SKM-1 treated with dmso at 0.1 percent for 144 hours (cell line): Measurements from ENCODE around the gene BOLA2B.
"Not testable (repeated sequence)": the region's sequence is repeated elsewhere in the genome, so short reads cannot be mapped to it uniquely, and the experiment has no call there.

Source experiments
- DNase-seq: peaks from one replicate; lab custom pipeline; 2025; ENCODE audit not compliant: unreplicated experiment; lab: John Stamatoyannopoulos, UW

The BOLA2B gene

GRCh38 chr16:30184891-30185682, 8.4 kb downstream of the BOLA2B start:
- peak; percentile 62 for DNase-seq

GRCh38 chr16:30184096-30184890, 9.2 kb downstream of the BOLA2B start:
- peak; percentile 88 for DNase-seq

- peak; percentile 86 for DNase-seq
These were observed 10.0 kb downstream of the BOLA2B start, which contains the start of gene CORO1A for GRCh38 chr16:30183233-30184095. CORO1A (plus strand) TSS chr16:30183602; CDS start chr16:30185210, 1,608 bp downstream.

- DNase-seq, result no peak
These were observed 12.7 kb downstream of the BOLA2B start for GRCh38 chr16:30180741-30181140.

GRCh38 chr16:30179931-30180330, 13.5 kb downstream of the BOLA2B start:
- no peak for DNase-seq

- DNase-seq, result no peak
These were observed 14.3 kb downstream of the BOLA2B start for GRCh38 chr16:30179195-30179594.

- DNase-seq, result not testable (repeated sequence)
These were observed 16.6 kb downstream of the BOLA2B start for GRCh38 chr16:30176876-30177275.

- DNase-seq, result no peak
These were observed 20.4 kb downstream of the BOLA2B start for GRCh38 chr16:30173054-30173453.

- not testable (repeated sequence) for DNase-seq
These were observed 23.3 kb downstream of the BOLA2B start for GRCh38 chr16:30170145-30170544.

- DNase-seq, result not testable (repeated sequence)
These were observed 24.1 kb downstream of the BOLA2B start for GRCh38 chr16:30169416-30169815.

GRCh38 chr16:30168746-30169145, 24.7 kb downstream of the BOLA2B start:
- not testable (repeated sequence) for DNase-seq

GRCh38 chr16:30166202-30166902, 27.1 kb downstream of the BOLA2B start:
- DNase-seq, result peak; percentile 99

- DNase-seq, result no peak
These were observed 29.9 kb downstream of the BOLA2B start for GRCh38 chr16:30163538-30163937.

GRCh38 chr16:30157214-30157613, 36.3 kb downstream of the BOLA2B start:
- DNase-seq, result no peak

GRCh38 chr16:30155188-30155587, 38.3 kb downstream of the BOLA2B start:
- no peak for DNase-seq

- DNase-seq, result no peak
These were observed 40.9 kb downstream of the BOLA2B start for GRCh38 chr16:30152517-30152916.

GRCh38 chr16:30151091-30151490, 42.4 kb downstream of the BOLA2B start:
- DNase-seq, result no peak

- DNase-seq, result peak; percentile 57
These were observed 44.1 kb downstream of the BOLA2B start for GRCh38 chr16:30149250-30149930.

GRCh38 chr16:30147843-30148510, 45.5 kb downstream of the BOLA2B start:
- no peak for DNase-seq
